DMS 273 treated with DMSO at 0.1 percent for 48 hours (cell line): Measurements from ENCODE around the gene MROH9.

ENCODE experiments used
- DNase-seq: peaks from one replicate; lab custom pipeline; 2025; lab: John Stamatoyannopoulos, UW

MROH9 gene

DNA sequence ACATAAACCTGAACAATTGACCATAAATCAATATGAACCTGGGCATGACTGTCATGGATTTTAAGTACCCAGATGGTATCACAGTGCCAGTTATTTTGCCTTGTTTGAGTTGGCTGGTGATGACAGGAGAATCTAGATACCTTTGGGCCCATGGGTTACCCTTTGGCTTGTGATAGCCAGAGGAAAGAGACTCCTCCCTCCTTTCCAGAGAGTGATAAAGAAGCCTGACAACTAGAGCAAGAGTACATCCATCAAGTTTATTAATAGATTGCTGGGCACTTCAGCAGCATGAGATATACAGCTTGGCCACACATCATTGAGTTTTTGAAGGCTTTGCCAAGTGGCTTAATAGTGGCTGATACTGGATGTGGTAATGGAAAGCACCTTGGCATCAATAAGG lies 148.8 kb downstream of the MROH9 start:
- DNase-seq = no peak

DNA sequence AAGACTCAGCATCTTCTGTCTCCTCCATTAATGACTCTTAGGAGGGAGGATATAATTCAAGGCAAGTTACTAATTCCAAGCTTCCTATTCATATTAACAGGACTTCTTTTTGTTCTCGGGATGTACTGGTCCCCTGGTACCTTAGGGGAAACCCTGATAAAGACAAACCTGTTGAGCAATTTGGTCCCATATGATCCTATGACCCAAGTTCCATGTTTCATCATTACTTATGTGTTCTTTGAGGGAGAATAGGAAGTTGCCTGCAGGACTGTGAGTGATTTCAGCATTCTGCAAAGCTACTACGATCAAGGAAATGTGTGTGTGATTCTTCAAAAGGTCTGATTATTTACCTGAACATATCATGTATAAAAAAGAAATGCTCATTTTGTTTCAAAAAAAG lies 149.5 kb downstream of the MROH9 start:
- no peak for DNase-seq

DNA sequence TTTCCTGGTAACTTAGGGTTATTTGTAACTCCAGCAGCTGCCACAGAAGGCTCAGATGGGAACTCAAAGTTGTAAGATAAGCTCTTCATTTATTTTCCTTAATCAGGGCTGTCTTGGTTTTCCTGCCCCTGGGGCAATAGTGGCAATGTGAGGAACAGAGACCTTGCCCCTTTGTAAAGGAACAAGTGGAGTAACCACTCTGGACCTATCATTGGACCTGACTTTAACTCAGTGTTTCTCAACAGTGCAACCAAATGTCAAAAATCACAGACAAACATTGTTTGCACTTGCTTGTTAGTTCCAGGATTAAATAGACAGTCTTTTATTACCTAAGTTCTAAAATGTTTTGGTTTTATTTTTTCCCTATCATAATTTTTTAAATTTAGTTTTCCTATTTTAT lies 152.6 kb downstream of the MROH9 start:
- no peak for DNase-seq

DNA sequence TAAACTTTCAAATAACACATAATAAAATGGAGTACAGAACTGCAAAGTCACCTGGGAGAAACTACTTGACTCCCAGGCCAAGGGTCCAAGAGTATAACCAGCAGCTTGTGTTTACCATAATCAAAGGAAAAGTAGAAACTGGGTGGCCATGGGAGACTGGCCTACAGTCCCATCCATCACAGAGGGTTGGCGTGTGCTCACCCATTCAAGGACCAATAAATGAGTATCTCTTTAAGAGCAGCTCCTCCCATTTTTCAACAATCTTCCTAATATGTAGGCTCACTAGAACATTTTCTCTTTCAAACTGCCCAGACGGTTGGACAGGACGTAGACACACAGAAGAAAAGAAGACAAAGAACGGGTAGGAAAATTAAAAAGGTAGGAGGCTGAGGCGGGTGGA lies 155.3 kb downstream of the MROH9 start, which contains the start of gene FMO3:
Gene FMO3 (plus strand): TSS at position 302 of the 400 bp plus-strand sequence. CDS start 1,754 bp downstream, outside the sequence.
- no peak for DNase-seq

DNA sequence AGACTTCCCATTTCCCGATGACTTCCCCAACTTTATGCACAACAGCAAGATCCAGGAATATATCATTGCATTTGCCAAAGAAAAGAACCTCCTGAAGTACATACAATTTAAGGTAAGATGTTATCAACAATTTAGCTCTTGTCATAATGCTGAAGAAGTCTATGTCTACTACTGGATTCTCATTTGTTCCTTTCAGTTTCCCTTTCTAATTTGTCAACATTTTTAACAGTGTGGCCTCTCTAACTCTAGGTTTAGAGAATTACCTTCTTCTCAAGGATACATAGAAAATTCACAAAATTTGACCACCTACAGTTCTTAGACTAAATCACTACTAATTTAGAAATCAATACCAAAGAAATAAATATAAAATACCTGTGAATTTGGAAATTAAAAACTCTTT lies 168.5 kb downstream of the MROH9 start:
- no peak for DNase-seq

DNA sequence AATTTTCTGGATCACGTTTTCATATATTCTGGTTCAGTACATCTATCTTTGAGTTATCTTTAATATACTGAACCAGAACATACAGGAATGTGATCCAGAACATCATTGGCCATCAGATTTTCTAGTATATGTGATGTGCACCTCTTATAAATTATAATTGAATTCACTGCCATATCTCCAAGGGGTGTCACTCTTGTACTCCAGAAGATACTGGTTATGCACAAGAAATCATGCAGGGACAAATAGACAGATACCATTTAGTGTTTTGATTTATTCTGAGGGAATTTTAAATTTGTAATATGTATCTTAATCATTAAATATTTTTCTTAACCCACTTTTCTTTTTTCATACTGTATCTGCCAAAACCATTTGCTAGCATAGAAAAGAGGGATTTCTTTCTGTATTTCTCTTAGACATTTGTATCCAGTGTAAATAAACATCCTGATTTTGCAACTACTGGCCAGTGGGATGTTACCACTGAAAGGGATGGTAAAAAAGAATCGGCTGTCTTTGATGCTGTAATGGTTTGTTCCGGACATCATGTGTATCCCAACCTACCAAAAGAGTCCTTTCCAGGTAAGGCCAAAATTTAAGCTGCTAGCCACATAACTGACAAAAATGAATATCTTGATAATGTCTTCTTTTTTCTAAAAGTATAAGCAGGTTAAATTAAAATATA lies 172.1 kb downstream of the MROH9 start:
- no peak for DNase-seq

DNA sequence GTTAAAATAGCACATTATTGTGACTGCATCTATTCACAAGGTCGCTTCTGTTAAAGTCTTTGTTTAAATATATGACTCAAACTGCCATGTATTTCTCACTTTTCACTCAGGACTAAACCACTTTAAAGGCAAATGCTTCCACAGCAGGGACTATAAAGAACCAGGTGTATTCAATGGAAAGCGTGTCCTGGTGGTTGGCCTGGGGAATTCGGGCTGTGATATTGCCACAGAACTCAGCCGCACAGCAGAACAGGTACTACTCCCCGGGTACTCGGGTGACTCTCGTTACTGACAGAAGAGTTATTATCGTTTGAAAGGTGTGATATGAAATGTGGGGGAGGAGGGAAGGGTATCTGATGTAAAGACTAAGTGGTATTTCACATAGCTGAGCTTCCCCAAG lies 172.6 kb downstream of the MROH9 start:
- DNase-seq = no peak

DNA sequence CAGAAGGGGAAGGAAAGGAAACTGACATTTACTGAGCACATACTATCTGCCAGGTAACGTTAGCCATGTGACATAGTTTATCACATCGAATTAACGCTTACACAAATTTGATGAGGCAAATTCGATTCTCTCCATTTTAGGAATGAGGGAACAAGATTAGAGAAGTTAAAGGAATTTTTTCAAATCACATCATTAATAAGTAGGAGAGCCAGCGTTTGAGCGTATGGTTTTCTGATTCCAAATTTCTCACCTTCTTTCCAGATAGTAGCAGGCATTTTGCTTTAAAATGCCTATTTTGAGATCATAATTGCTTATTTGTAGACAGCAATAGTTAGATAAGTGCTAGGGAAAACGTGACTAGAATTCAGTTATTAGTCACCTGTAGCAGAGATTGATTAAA lies 174.6 kb downstream of the MROH9 start:
- no peak for DNase-seq

DNA sequence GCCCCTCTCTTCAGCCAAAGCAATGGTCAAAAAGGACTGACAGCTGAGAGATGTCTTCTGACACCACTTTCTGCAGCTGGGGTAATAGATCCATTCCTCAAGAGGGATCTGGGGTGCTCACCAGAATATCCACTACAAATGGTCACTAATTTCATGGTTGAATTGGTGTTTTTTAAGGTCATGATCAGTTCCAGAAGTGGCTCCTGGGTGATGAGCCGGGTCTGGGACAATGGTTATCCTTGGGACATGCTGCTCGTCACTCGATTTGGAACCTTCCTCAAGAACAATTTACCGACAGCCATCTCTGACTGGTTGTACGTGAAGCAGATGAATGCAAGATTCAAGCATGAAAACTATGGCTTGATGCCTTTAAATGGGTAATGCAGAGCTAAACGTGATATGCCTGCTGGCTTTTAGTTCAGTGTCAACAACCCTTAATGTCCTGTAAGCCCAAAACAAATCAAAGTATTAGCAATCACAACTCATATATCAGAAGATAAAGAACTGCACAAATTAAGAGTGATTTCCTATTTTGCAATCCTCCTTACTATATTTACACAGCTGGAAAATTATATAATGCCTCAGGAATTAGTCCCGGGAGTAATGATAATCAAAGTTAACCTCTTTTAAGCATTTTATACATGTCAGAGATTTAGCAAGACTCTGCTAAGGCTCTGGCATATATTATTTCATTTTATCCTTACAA lies 175.4 kb downstream of the MROH9 start:
- DNase-seq = no peak

DNA sequence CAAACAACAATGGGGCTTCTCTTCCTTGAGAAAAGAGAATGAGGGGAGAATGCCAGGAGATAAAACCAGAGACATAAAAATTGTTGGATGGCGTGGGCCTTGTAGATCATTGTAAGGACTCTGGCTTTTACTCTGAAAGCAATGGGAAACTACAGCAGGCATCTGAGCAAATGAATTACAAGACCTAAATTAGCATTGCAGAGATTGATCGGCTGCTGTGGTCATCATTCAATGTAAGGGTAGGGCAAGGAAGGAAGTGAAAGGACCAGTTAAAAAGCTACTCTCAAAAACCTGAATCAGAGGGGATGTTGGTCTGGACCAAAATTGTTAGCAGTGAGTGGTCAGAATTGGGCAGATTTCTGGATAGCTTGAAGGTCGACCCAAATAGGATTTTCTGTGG lies 176.8 kb downstream of the MROH9 start:
- DNase-seq = no peak

DNA sequence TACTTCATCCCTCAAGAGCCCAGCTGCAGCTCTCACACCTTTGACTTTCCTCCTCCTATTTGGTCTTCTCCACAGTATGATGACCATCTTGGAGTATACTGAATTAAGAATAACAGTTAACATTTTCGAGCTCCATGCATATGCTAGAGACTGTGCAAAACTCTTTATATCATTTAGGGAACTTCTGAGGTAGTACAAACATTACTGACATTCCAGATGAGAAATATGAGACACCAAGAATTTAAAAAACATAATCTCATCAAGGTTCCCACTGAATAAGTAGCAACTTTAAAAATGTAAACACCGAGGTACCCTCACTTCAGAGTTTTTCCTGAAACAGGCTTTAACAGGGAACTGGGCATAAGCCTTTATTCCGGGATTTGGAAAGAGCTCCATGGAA lies 178.0 kb downstream of the MROH9 start:
- DNase-seq = no peak
